ENCODE results near the gene CCNY.

GRCh38 chr10:35452847-35453246, 116.5 kb downstream of the CCNY start:
- TF ChIP-seq ZNF274 (IDR thresholded peaks at IDR 0.05; ENCODE audit: low read depth, low read length) (no peak), SUZ12 (IDR thresholded peaks at IDR 0.05; ENCODE audit: extremely low read depth, insufficient read depth, insufficient read length) (no peak)
